Gastroesophageal sphincter (tissue), 4 donors: ENCODE measurements around the gene CDH5. TPM values are rescaled to one million over a fixed set of nuclear protein-coding genes. Genes with fewer than 3 reads are reported as not detected.

Source experiments
- ATAC-seq: fragments of 150-250 bp; one replicate; pipeline ENCODE4 v1.9.1; 2016; ENCODE audit warnings: mild to moderate bottlenecking, moderate library complexity
- H3K27ac ChIP-seq, 4 donors: fragments of 200-600 bp; sonication (generic) in 3 of 4; 1 replicate in 3 of 4; 2 replicates in 1 of 4; pipeline ENCODE4 v1.5.1; 2016 to 2019
- H3K27me3 ChIP-seq: fragments of 200-600 bp; sonication (generic); one replicate; pipeline ENCODE4 v1.5.1; 2019
- H3K36me3 ChIP-seq, 2 donors: fragments of 200-600 bp; sonication (generic); one replicate each; pipeline ENCODE4 v1.5.1; 2019; ENCODE audit warnings: control low read depth in 1 of 2
- H3K4me1 ChIP-seq, 3 donors: fragments of 200-600 bp; sonication (generic); 1 replicate in 2 of 3; 2 replicates in 1 of 3; pipeline ENCODE4 v1.5.1; 2016 to 2019; ENCODE audit warnings: control low read depth in 2 of 3
- H3K4me3 ChIP-seq, 2 donors: fragments of 200-600 bp; sonication (generic); one replicate each; pipeline ENCODE4 v1.5.1; 2019; ENCODE audit warnings: mild to moderate bottlenecking in 1 of 2, moderate library complexity in 1 of 2
- H3K9me3 ChIP-seq, 3 donors: fragments of 200-600 bp; sonication (generic); one replicate each; pipeline ENCODE4 v1.5.1; 2017 to 2019; ENCODE audit warnings: control low read depth in 2 of 3
- EP300 ChIP-seq: sonication (generic); formaldehyde crosslinking; IDR thresholded peaks from one replicate; pipeline ENCODE4 v1.6.1; 2017; ENCODE audit warnings: antibody characterized with exemption, mild to moderate bottlenecking
- POLR2A ChIP-seq, 2 donors: fragments of 450-650 bp; IDR thresholded peaks; one replicate each; pipeline ENCODE4 v1.6.1; 2017; ENCODE audit warnings: antibody characterized with exemption in 2 of 2, mild to moderate bottlenecking in 2 of 2, moderate library complexity in 1 of 2
- POLR2AphosphoS5 ChIP-seq: sonication (generic); formaldehyde crosslinking; IDR thresholded peaks from one replicate; pipeline ENCODE4 v1.6.1; 2017; ENCODE audit warnings: antibody characterized with exemption
- WGBS, 2 donors: methylation state at CpG; one replicate each; pipeline ENCODE4 v1.1.5; 2018; ENCODE audit warnings: low coverage in 1 of 2; 5-methylcytosine and 5-hydroxymethylcytosine counted together
- total RNA-seq, 4 donors: library from RNA; depleted of rRNA; stranded (reverse); fragments of >200 nt; gene quantifications; one replicate each; pipeline ENCODE4 v1.1.0, GENCODE V29; 2016
- TF ChIP-seq, protein P1 (sequence below), 4 experiments: fragments of 200-600 bp in 2 of 4; fragments of 450-650 bp in 2 of 4; sonication (generic) in 1 of 4; IDR thresholded peaks; one replicate each; pipeline ENCODE4 v1.5.1; 2017 to 2019; ENCODE audit warnings: antibody characterized with exemption in 4 of 4, mild to moderate bottlenecking in 2 of 4, moderate library complexity in 2 of 4

The CDH5 gene
- total RNA-seq, 4 donors from 2014 or later = 16.2 to 50.1 (median 38.5) TPM

DNA sequence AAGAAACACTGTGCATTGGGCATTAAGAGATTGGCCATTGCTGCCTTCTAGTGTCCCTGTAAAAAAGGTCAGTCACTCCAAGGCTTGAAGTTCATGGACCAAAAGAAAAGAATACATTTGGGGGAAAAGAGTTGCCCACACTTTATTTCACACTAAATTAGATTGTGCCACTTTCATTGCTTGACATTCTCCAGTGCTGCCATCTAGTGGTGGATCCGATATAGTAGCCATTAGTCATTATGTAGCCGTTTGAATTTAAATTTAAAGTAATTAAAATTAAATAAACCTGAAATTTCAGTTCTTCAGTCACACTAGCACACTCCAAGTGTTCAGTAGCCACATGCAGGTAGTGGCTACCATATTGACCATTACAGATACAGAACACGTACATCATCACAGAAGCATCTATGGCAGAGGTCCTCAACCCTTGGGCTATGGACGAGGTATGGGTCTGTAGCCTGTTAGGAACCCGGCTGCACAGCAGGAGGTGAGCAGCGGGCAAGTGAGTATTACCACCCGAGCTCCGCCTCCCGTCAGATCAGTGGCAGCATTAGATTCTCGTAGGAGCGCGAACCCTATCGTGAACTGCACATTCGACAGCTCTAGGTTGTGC is 21.9 kb upstream of the CDH5 start:
- Histone ChIP-seq H3K27me3 (peaks cover 7% of the 10 kb centered on the region), H3K9me3 (no peaks in the 10 kb centered on the region), H3K27ac (no peak overlapping the region), H3K36me3 (no peaks in the 10 kb centered on the region), H3K4me3 (no peak overlapping the region), H3K4me1 (no peaks in the 10 kb centered on the region)
- no peak for ATAC-seq
- TF ChIP-seq EP300 = no peak
- TF ChIP-seq, protein P1, sequence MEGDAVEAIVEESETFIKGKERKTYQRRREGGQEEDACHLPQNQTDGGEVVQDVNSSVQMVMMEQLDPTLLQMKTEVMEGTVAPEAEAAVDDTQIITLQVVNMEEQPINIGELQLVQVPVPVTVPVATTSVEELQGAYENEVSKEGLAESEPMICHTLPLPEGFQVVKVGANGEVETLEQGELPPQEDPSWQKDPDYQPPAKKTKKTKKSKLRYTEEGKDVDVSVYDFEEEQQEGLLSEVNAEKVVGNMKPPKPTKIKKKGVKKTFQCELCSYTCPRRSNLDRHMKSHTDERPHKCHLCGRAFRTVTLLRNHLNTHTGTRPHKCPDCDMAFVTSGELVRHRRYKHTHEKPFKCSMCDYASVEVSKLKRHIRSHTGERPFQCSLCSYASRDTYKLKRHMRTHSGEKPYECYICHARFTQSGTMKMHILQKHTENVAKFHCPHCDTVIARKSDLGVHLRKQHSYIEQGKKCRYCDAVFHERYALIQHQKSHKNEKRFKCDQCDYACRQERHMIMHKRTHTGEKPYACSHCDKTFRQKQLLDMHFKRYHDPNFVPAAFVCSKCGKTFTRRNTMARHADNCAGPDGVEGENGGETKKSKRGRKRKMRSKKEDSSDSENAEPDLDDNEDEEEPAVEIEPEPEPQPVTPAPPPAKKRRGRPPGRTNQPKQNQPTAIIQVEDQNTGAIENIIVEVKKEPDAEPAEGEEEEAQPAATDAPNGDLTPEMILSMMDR (IDR thresholded peaks at IDR 0.05) = peak in 3 of 4 experiments; percentile 28 to 69 (median 64)
- WGBS, 2 donors = 27 to 62% methylated on average over 3 to 9 of the region's 14 CpGs

DNA sequence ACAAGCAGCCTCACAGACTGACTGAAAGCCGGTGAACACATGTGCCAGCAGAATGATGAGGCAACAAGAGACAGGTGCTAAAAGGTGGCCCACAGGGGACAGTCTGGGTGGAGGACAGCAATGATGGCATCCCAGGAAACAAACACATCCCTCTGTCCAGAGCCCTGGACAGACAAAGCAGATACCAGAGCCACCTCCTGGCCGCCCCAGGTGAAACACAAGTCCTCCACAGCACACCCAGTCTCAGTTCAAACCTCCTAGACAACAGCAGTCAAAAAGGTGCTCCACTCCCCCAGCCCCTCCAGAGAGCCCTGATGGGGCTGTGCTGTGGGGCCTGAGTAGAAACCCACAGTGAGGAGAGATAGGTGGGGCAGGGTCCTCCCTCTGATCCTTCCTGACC is 20.3 kb upstream of the CDH5 start:
- no peak overlapping the region for H3K4me3 ChIP-seq
- H3K27me3 ChIP-seq = peaks cover 19% of the 10 kb centered on the region
- H3K27ac ChIP-seq = no peak overlapping the region
- H3K36me3 ChIP-seq = no peaks in the 10 kb centered on the region
- H3K9me3 ChIP-seq = no peaks in the 10 kb centered on the region
- TF ChIP-seq POLR2A (IDR thresholded peaks at IDR 0.05) = no peak
- TF ChIP-seq EP300 = no peak
- TF ChIP-seq, protein P1 (IDR thresholded peaks at IDR 0.05) = no peak
- TF ChIP-seq POLR2AphosphoS5 = no peak
- WGBS, 2 donors = 100% methylated on average over 1 of the region's 2 CpGs
- ATAC-seq = no peak
- H3K4me1 ChIP-seq = no peaks in the 10 kb centered on the region

DNA sequence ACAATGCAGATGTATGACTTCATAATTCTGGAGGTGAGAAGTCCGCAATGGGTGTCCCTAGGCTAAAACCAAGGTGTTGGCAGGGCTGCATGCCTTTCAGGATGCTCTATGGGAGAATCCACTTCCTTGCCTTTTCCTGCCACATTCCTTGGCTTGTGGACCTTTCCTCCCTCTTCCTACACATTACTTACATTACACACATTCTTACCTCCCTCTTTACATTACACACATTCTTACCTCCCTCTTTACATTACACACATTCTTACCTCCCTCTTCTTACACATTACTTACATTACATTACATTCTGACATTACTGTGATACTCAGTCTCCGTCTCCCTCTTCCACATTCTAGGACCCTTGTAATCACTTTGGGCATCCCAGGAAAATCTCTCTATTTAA is 14.2 kb upstream of the CDH5 start:
- no peaks in the 10 kb centered on the region for H3K36me3 ChIP-seq
- H3K9me3 ChIP-seq = no peaks in the 10 kb centered on the region
- TF ChIP-seq POLR2AphosphoS5 = no peak
- TF ChIP-seq EP300 = no peak
- H3K4me3 ChIP-seq = no peak overlapping the region
- no peak for ATAC-seq
- peaks cover 14% of the 10 kb centered on the region for H3K27me3 ChIP-seq
- WGBS, 2 donors = 89 to 90% methylated on average over 2 of the region's 2 CpGs
- H3K4me1 ChIP-seq = peaks cover 0 to 1% (median 0%) of the 10 kb centered on the region in 3 donors
- H3K27ac ChIP-seq = no peak overlapping the region

DNA sequence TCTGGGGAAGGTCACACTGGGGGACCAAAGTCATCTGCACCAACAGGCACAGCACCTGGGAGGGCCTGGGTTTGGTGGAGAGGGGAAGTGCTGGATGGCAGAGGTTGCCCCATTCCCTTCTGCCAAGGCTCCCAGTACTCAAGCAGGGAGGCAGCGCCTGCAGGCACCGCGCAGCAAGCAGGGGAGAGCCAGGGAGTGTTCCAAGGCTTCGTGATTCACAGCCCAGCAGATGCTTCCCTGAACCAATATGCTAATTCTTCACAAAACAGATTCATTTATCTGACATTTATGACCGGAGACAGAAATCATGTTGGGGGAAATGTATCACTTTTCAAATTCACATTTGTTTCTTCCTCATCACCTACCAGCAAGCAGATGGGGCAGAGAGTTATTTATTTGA is 13.4 kb upstream of the CDH5 start:
- H3K4me1 ChIP-seq = peaks cover 0 to 9% (median 0%) of the 10 kb centered on the region in 3 donors
- WGBS, 2 donors = 25 to 62% methylated on average over 1 of the region's 5 CpGs
- no peaks in the 10 kb centered on the region for H3K36me3 ChIP-seq
- H3K27ac ChIP-seq = no peak overlapping the region
- no peak overlapping the region for H3K4me3 ChIP-seq
- TF ChIP-seq POLR2A (IDR thresholded peaks at IDR 0.05) (no peak), POLR2AphosphoS5 (no peak), EP300 (no peak)
- TF ChIP-seq, protein P1 (IDR thresholded peaks at IDR 0.05) = no peak
- H3K9me3 ChIP-seq = no peaks in the 10 kb centered on the region
- peaks cover 14% of the 10 kb centered on the region for H3K27me3 ChIP-seq
- ATAC-seq = no peak

DNA sequence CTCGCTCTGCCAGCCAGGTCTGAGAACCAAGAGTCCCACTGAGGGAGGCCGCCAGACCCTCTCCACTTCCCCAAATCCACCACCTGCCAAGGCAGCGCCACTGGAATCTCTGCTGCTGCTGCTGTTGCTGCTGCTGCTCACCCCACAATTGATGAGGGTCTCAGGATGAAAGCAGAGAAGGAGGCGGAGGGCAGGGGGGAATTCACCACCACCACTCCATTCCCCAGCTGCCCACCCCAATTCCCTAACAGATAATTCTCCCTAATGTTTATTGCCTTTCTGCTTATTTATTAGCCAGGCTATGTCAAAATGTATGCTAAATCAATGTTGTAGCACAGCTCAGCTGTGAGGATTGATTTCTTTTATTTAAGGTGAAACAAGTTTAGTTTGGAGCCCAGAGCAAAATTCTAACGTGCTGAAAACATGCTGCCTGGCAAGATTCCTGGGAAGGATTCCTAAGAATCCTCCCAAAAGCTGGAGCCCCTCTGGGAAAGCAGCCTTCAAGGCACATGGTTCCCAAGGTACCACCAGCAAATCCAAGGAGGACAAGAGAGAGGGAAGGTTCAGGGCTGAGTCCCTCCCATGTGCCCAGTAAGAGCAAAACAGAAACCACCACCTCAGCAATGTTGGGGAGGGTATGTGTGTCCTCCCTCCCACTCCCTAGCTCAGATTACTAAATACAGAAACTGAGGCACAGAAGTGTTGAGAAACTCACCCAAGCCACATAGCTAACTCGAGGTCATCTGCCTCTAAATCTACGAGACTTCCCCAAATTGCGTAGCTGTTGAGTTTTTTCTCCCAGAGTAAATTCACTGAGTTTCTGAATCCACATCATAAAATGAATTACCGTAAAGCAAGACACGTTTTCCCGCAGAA is 12.2 kb upstream of the CDH5 start:
- H3K27ac ChIP-seq = no peak overlapping the region
- H3K9me3 ChIP-seq = no peaks in the 10 kb centered on the region
- no peaks in the 10 kb centered on the region for H3K36me3 ChIP-seq
- peaks cover 14% of the 10 kb centered on the region for H3K27me3 ChIP-seq
- H3K4me3 ChIP-seq = no peak overlapping the region
- 39 to 48% methylated on average over 7 to 8 of the region's 11 CpGs for WGBS, 2 donors
- ATAC-seq = no peak
- H3K4me1 ChIP-seq = peaks cover 0 to 19% (median 0%) of the 10 kb centered on the region in 3 donors
- TF ChIP-seq POLR2AphosphoS5 = no peak
- TF ChIP-seq EP300 = no peak
- TF ChIP-seq POLR2A (IDR thresholded peaks at IDR 0.05) = no peak
- TF ChIP-seq, protein P1 (IDR thresholded peaks at IDR 0.05) = no peak
